Astrocyte (in vitro differentiated cells and primary cell): ENCODE results near the gene JPT2. TPM values are rescaled to one million over a fixed set of nuclear protein-coding genes. Genes with fewer than 3 reads are reported as not detected.
"Not testable (repeated sequence)": the region's sequence is repeated elsewhere in the genome, so short reads cannot be mapped to it uniquely, and the experiment has no call there.

ENCODE experiments used
- DNase-seq: peaks from one replicate; pipeline ENCODE4 v3.0.0-alpha.2; 2010; ENCODE audit warnings: low read depth
- FAIRE-seq: peaks from 2 replicates; lab custom pipeline; 2011; peaks lifted over from hg19 to GRCh38; lab: Jason Lieb, UNC
- H2AFZ ChIP-seq: 2 replicates; pipeline ENCODE4 v1.6.0; 2012; ENCODE audit warnings: low read depth, low read length, inconsistent platforms
- H3K27ac ChIP-seq: 2 replicates; pipeline ENCODE4 v1.5.1; 2011; ENCODE audit warnings: low read depth, low read length, inconsistent platforms
- H3K27me3 ChIP-seq: 2 replicates; pipeline ENCODE4 v1.6.0; 2011; ENCODE audit warnings: low read length, inconsistent platforms; ENCODE audit not compliant: insufficient read depth
- H3K36me3 ChIP-seq: 2 replicates; pipeline ENCODE4 v1.5.1; 2011; ENCODE audit warnings: low read length, inconsistent platforms; ENCODE audit not compliant: insufficient read depth
- H3K4me1 ChIP-seq: 2 replicates; pipeline ENCODE4 v1.5.1; 2011; ENCODE audit warnings: low read length, inconsistent platforms; ENCODE audit not compliant: insufficient read depth
- H3K4me2 ChIP-seq: 2 replicates; pipeline ENCODE4 v1.6.0; 2012; ENCODE audit warnings: low read length, inconsistent platforms
- H3K4me3 ChIP-seq: 2 replicates; pipeline ENCODE4 v1.5.1; 2011; ENCODE audit warnings: low read depth, mild to moderate bottlenecking, low read length, inconsistent platforms; ENCODE audit not compliant: insufficient read depth
- H3K79me2 ChIP-seq: 2 replicates; pipeline ENCODE4 v1.6.0; 2012; ENCODE audit warnings: mild to moderate bottlenecking, low read length, inconsistent platforms; ENCODE audit not compliant: insufficient read depth
- H3K9ac ChIP-seq: 2 replicates; pipeline ENCODE4 v1.6.0; 2012; ENCODE audit warnings: mild to moderate bottlenecking, low read length, inconsistent platforms
- H3K9me3 ChIP-seq: 2 replicates; pipeline ENCODE4 v1.5.1; 2012; ENCODE audit warnings: low read depth, mild to moderate bottlenecking, low read length, inconsistent platforms; ENCODE audit not compliant: insufficient read depth
- H4K20me1 ChIP-seq: 2 replicates; pipeline ENCODE4 v1.6.0; 2012; ENCODE audit warnings: low read length, inconsistent platforms; ENCODE audit not compliant: insufficient read depth
- H3K27ac Mint-ChIP-seq: one replicate; pipeline ENCODE4 v1.8.0; 2021; ENCODE audit warnings: mild to moderate bottlenecking, mixed read lengths; ENCODE audit not compliant: unreplicated experiment
- H3K27me3 Mint-ChIP-seq: one replicate; pipeline ENCODE4 v1.8.0; 2021; ENCODE audit warnings: low read depth, mixed read lengths; ENCODE audit not compliant: unreplicated experiment
- H3K36me3 Mint-ChIP-seq: one replicate; pipeline ENCODE4 v1.8.0; 2021; ENCODE audit warnings: low read depth, mixed read lengths; ENCODE audit not compliant: unreplicated experiment
- H3K4me1 Mint-ChIP-seq: one replicate; pipeline ENCODE4 v1.8.0; 2021; ENCODE audit warnings: low read depth, mixed read lengths; ENCODE audit not compliant: unreplicated experiment
- H3K4me3 Mint-ChIP-seq: one replicate; pipeline ENCODE4 v1.8.0; 2021; ENCODE audit warnings: mild to moderate bottlenecking, moderate library complexity, mixed read lengths; ENCODE audit not compliant: unreplicated experiment
- H3K9me3 Mint-ChIP-seq: one replicate; pipeline ENCODE4 v1.8.0; 2021; ENCODE audit warnings: mild to moderate bottlenecking, mixed read lengths; ENCODE audit not compliant: unreplicated experiment
- CTCF ChIP-seq: IDR thresholded peaks from 2 replicates; pipeline ENCODE4 v1.5.1; 2011; ENCODE audit warnings: low read depth, mild to moderate bottlenecking, inconsistent platforms, low read length, moderate library complexity; ENCODE audit not compliant: insufficient read depth
- EZH2 ChIP-seq: IDR thresholded peaks from 2 replicates; pipeline ENCODE4 v1.6.1; 2012; ENCODE audit warnings: mild to moderate bottlenecking, low read length, inconsistent platforms; ENCODE audit not compliant: insufficient read depth
- total RNA-seq: library from RNA; stranded (reverse); gene quantifications from 2 replicates; pipeline ENCODE4 v1.2.1, GENCODE V29; 2021

Gene JPT2
- total RNA-seq, 1 donor from 2014 or later = 143 TPM

GRCh38 chr16:1731073-1731472, 53.0 kb downstream of the JPT2 start:
- Mint-ChIP-seq H3K4me1 (no peaks in the 10 kb centered on the region), H3K4me3 (no peak overlapping the region), H3K9me3 (no peaks in the 10 kb centered on the region), H3K27me3 (no peaks in the 10 kb centered on the region), H3K36me3 (peaks cover 12% of the 10 kb centered on the region), H3K27ac (no peak overlapping the region)
- H3K79me2 ChIP-seq = peaks cover 48% of the 10 kb centered on the region
- no peak overlapping the region for H3K4me3 ChIP-seq
- FAIRE-seq = no peak
- no peak overlapping the region for H3K4me2 ChIP-seq
- H3K36me3 ChIP-seq = peaks cover 12% of the 10 kb centered on the region
- no peaks in the 10 kb centered on the region for H3K4me1 ChIP-seq
- TF ChIP-seq EZH2 (no peak), CTCF (no peak)
- peaks cover 62% of the 10 kb centered on the region for H4K20me1 ChIP-seq
- H3K9me3 ChIP-seq = peaks cover 11% of the 10 kb centered on the region
- no peak for DNase-seq
- H2AFZ ChIP-seq = no peak overlapping the region
- no peak overlapping the region for H3K9ac ChIP-seq
- no peaks in the 10 kb centered on the region for H3K27me3 ChIP-seq
- no peak overlapping the region for H3K27ac ChIP-seq

GRCh38 chr16:1731603-1732002, 53.5 kb downstream of the JPT2 start:
- Histone ChIP-seq H3K4me2 (no peak overlapping the region), H3K36me3 (peaks cover 12% of the 10 kb centered on the region), H3K4me1 (no peaks in the 10 kb centered on the region), H3K79me2 (peaks cover 44% of the 10 kb centered on the region), H3K27me3 (no peaks in the 10 kb centered on the region), H3K4me3 (no peak overlapping the region), H3K9ac (no peak overlapping the region), H3K27ac (no peak overlapping the region), H2AFZ (no peak overlapping the region), H4K20me1 (peaks cover 61% of the 10 kb centered on the region), H3K9me3 (peaks cover 12% of the 10 kb centered on the region)
- Mint-ChIP-seq H3K4me3 (no peak overlapping the region), H3K27me3 (no peaks in the 10 kb centered on the region), H3K36me3 (peaks cover 12% of the 10 kb centered on the region), H3K4me1 (no peaks in the 10 kb centered on the region), H3K9me3 (no peaks in the 10 kb centered on the region), H3K27ac (no peak overlapping the region)
- TF ChIP-seq CTCF (no peak), EZH2 (no peak)
- DNase-seq = no peak
- FAIRE-seq = no peak

GRCh38 chr16:1732071-1732470, 54.0 kb downstream of the JPT2 start:
- no peaks in the 10 kb centered on the region for H3K4me1 ChIP-seq
- peaks cover 12% of the 10 kb centered on the region for H3K36me3 Mint-ChIP-seq
- no peak overlapping the region for H3K4me3 ChIP-seq
- FAIRE-seq (no peak), DNase-seq (no peak)
- H3K9ac ChIP-seq = no peak overlapping the region
- H3K27me3 Mint-ChIP-seq = no peaks in the 10 kb centered on the region
- H3K36me3 ChIP-seq = peaks cover 12% of the 10 kb centered on the region
- peaks cover 41% of the 10 kb centered on the region for H3K79me2 ChIP-seq
- no peak overlapping the region for H3K4me3 Mint-ChIP-seq
- no peak overlapping the region for H3K4me2 ChIP-seq
- no peak overlapping the region for H2AFZ ChIP-seq
- H3K4me1 Mint-ChIP-seq = no peaks in the 10 kb centered on the region
- H3K9me3 Mint-ChIP-seq = no peaks in the 10 kb centered on the region
- no peak overlapping the region for H3K27ac ChIP-seq
- no peaks in the 10 kb centered on the region for H3K27me3 ChIP-seq
- H3K9me3 ChIP-seq = peaks cover 16% of the 10 kb centered on the region
- peaks cover 61% of the 10 kb centered on the region for H4K20me1 ChIP-seq
- no peak overlapping the region for H3K27ac Mint-ChIP-seq
- TF ChIP-seq CTCF (no peak), EZH2 (no peak)

- H3K9me3 Mint-ChIP-seq, H3K27ac Mint-ChIP-seq, FAIRE-seq, H3K4me1 Mint-ChIP-seq, H3K4me3 ChIP-seq, H3K36me3 ChIP-seq, H3K27ac ChIP-seq, H3K27me3 ChIP-seq, H3K36me3 Mint-ChIP-seq, H3K27me3 Mint-ChIP-seq, H3K4me3 Mint-ChIP-seq, DNase-seq, H3K4me2 ChIP-seq, H3K9ac ChIP-seq, H2AFZ ChIP-seq, H3K4me1 ChIP-seq: not testable (repeated sequence)
- Histone ChIP-seq H4K20me1 (peaks cover 61% of the 10 kb centered on the region), H3K9me3 (peaks cover 16% of the 10 kb centered on the region), H3K79me2 (peaks cover 40% of the 10 kb centered on the region)
Measured at GRCh38 chr16:1732551-1732987, 54.5 kb downstream of the JPT2 start.
